DMS153 treated with DMSO at 0.1 percent for 48 hours (cell line): ENCODE data around the gene MYL6B.
"Not testable (repeated sequence)": the region's sequence is repeated elsewhere in the genome, so short reads cannot be mapped to it uniquely, and the experiment has no call there.

Experiments used
- DNase-seq: peaks from one replicate; lab custom pipeline; 2025; ENCODE audit not compliant: unreplicated experiment; lab: John Stamatoyannopoulos, UW

Gene MYL6B

DNA sequence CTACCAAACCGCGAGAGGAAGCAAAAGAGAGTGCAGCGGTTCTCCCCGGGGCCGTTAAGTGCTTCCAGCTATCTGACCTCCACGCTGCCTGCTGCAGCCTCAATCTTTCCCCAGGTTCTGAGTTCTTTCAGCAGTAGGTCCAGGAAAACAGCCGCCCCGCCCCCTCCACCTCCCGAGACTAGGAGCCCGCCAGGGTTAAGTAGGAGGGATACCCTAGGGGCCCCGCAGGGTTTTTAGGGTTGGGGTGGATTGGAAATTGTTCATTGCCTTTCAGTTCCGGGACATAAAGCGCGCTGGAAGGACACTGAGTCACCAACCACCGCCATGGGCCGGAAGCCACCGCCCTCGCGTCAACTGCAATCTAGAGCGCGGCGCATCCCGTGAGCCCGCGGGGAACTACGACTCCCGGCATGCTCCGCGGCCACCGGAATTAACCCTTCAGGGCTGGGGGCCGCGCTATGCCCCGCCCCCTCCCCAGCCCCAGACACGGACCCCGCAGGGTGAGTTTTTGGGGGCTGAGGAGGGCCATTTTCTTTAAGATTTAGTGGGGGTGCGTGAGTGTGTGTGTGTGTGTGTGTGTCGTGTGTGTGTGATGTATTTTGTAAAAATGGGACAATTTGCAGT lies at the start of gene MYL6B:
Gene MYL6B, plus strand, starts transcription at position 456 of the 624 bp plus-strand sequence. CDS start 1,332 bp downstream, outside the sequence.
- DNase-seq: peak; percentile 90

- no peak for DNase-seq
These were observed 49.7 kb upstream of the MYL6B start for GRCh38 chr12:56102683-56103065.

GRCh38 chr12:56103066-56103711 lies 49.2 kb upstream of the MYL6B start:
- no peak for DNase-seq

DNA sequence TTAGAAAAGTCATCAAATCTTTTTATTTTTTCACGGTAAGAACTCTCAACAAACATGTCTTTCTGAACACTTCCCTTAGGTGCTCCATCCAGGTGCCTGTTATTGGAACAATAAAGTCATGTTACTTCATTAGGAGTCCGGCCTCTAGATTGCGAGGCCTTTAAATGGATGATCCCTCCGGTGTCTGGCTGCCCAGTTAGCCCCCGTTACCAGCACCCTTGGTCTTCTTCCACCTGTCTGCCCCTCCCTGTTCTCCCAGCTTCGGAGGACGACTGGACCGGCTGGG lies 48.6 kb upstream of the MYL6B start:
- DNase-seq: no peak

- peak; percentile 97 for DNase-seq
These were observed 48.1 kb upstream of the MYL6B start, which contains the start of gene PA2G4 for GRCh38 chr12:56104109-56104814. Gene PA2G4 (plus strand): TSS chr12:56104559. CDS start chr12:56104738, 179 bp downstream.

- DNase-seq: no peak
These were observed 47.4 kb upstream of the MYL6B start for GRCh38 chr12:56104815-56105608.

DNA sequence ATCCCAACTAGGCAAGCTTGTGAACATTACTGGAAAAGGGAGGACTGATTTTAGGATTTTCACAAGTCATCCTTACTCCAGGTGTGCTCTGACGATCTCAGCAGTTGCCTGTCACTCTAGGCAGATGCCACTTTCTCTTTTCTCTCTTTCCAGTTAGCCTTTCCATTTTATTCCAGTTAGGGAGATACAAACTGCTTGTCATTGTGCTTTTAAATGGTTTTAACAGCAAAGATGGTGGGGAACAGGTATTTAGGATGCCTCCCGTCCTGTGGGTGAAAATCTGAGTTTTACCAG lies 46.8 kb upstream of the MYL6B start:
- DNase-seq: no peak

DNA sequence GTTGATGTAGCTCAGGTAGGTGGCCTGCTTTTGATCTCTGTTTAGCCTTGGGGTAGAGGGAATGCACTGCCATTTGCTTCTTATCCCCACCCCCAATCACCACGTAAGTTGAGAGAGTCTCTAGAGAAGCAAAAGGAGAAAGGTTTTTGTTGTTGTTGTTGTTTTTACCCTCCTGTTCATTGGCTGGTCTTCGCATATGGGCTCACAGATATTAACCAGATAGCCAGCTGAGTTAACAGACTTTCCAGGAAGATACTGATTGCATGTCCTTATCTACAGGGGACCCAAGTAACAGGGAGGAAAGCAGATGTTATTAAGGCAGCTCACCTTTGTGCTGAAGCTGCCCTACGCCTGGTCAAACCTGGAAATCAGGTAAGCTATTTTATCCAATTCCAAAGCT lies 45.1 kb upstream of the MYL6B start:
- DNase-seq: no peak

GRCh38 chr12:56110571-56110970 lies 41.8 kb upstream of the MYL6B start:
- no peak for DNase-seq

DNA sequence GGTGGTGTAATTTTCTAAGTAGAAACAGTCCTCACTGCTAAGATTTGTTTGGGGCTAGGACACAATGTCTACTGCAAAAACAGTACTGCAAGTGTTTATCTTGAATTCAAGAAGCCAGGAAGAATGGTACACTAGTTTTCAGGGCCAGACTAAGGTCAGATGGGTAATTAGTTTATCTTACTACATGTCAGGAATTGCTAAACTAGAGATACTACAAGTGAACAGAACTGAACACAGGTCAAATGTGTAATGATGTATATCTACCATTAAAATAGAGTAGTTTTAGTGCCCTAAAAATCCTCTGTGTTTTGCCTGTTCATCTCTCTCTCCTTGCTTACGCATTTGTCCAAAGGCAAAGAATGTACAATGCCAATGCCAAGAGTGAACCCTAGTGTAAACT lies 38.3 kb upstream of the MYL6B start:
- no peak for DNase-seq

DNA sequence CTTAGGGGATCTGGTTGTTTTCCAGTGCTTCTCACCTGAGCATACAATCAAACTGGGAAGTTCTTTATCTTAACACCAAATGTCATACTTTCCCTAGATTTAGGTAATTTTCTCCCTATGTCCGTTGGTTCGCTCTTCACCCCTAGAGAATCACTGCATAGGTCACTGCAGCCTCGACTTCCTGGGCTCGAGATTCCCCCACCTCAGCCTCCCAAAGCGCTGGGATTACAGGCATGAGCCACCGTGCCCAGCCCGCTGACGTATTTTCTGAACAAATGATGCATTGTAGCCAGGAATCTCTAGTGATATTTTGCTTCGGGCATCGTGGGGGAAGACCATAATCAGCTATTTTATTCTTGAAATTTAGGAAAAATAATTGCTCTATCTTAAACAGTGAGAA lies 37.1 kb upstream of the MYL6B start:
- DNase-seq: no peak

- DNase-seq: peak; percentile 98
These were observed 35.9 kb upstream of the MYL6B start, which contains the start of gene RPL41 for GRCh38 chr12:56116267-56117081. Gene RPL41 (plus strand): TSS chr12:56116633.

DNA sequence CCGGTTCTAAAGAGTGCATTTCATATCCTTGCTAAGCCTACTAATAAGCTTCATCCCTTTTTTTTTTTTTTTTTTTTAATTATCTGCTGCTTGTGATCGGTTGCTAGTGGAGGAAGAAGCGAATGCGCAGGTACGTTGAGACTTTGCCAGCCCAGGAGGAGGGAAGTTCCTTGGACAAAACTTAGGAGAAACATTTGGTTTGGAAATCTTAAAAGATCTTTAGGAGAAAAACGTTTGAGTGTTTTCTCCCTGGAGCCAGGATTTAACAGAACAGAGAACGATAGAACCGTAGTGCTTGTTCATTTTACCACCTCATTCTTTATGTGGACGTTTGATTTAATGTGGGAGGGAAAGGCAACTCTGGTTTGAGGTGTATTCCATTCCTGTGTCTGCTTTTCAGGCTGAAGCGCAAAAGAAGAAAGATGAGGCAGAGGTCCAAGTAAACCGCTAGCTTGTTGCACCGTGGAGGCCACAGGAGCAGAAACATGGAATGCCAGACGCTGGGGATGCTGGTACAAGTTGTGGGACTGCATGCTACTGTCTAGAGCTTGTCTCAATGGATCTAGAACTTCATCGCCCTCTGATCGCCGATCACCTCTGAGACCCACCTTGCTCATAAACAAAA lies 35.2 kb upstream of the MYL6B start:
- DNase-seq: not testable (repeated sequence)

DNA sequence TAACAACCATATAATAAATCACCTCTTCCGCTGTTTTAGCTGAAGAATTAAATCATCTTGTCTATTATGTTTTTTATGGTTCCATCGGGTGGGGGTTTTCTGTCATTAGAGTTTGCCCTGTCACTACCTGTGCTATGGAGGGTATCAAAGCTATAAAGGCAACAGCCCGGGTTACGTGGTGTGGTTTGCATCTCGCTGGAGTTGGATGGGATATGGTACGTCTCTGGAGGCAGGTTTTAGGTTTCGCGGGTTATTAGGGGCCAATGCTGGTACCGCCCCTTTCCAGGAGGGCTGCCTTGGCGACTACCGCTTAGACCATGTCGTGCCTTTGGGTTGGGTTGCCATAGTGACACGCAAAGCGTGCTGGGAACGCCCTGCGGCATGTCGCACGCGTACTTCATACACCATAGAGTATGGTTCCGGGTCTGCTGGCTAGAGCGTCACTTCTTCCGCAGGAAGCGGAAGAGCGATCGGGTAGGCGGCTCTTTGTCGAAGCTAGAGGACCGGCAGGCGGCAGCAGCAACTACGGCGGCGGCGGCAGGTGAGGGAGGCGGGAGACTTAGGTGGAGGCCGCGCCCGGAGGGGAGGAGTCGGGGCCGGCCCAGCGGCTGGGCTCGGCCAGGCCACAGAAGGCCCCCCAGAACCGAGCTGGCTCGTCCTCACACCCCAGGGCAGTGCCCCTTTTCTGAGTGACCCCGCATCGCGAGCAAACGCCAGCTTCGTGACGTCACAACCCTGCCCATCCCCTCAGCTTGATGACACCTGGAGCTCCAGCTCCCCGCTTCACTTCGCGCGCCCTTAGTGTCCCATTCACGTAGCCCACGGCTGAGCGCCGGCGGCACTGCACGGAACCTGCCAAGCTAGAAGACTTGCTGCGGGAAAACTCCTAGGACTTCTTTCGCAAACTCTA lies 34.4 kb upstream of the MYL6B start, which contains the start of gene ZC3H10:
Gene ZC3H10, plus strand, starts transcription at position 489 of the 910 bp plus-strand sequence. CDS start 2,297 bp downstream, outside the sequence.
- DNase-seq: peak; percentile 96

- DNase-seq: no peak
These were observed 33.6 kb upstream of the MYL6B start for GRCh38 chr12:56118688-56119357.

DNA sequence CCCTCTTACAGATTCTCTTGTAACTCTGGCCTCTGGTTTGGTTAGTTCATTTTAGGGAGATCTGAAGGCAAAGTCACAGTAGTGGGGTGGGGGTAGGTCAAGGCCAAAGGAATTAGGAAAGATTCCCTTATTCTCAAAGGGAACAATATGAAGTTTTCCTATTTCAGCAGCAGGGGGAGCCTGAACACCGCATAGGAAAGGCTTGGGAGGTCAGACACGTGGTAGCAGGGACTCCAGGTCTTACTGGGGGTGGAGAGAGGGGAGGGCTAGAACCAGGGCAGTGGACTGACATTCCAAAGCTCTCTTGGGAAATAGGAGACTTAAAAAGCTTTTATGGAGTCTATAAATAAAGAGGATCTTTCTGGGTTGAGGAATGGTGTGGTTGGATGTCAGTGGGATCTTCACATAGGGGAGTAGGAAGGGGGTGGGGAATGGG lies 33.0 kb upstream of the MYL6B start:
- DNase-seq: peak; percentile 55

DNA sequence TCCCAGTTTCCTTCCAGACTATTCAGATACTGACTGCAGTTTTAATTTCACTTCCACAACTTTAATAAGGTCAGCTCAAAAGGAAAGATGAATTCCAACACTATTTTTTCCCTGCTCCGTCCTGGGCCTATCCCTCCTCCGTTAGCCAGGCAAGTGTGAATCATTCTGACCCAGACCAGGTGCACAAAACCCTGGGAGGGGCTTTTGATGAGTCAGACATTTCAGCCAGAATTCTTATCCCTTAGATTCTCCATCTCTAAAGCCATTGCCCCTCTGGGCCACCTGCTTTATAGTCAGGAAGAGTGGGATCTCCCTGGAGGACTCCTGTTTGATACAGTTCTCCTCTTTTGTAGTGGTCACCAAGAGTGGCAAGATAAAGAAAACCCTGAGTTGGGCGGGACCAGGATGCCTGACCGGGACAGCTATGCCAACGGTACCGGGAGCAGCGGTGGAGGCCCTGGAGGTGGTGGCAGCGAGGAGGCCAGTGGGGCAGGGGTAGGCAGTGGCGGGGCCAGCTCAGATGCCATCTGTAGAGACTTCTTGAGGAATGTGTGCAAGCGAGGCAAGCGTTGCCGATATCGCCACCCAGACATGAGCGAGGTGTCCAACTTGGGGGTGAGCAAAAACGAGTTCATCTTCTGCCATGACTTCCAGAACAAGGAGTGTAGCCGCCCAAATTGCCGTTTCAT lies 32.1 kb upstream of the MYL6B start:
- no peak for DNase-seq
